Right lobe of liver (tissue), 4 donors: ENCODE measurements around the gene PFKP.

ENCODE experiments used
- POLR2A ChIP-seq: fragments of 450-650 bp; IDR thresholded peaks from one replicate; pipeline ENCODE4 v1.6.1; 2017; ENCODE audit warnings: antibody characterized with exemption, mild to moderate bottlenecking
- TF ChIP-seq, protein P1 (sequence below), 4 donors: fragments of 200-600 bp in 3 of 4; fragments of 450-650 bp in 1 of 4; IDR thresholded peaks; one replicate each; pipeline versions ENCODE4 v1.5.1 to v1.8.0; 2016 to 2022; ENCODE audit warnings: antibody characterized with exemption in 4 of 4, mild to moderate bottlenecking in 2 of 4
- donor health status: DM: no; HTN: no; CAD: no.
- donor health status: DM: no; HTN: no; CAD: no.
- donor health status: DM: no; HTN: yes; CAD: no.

DNA sequence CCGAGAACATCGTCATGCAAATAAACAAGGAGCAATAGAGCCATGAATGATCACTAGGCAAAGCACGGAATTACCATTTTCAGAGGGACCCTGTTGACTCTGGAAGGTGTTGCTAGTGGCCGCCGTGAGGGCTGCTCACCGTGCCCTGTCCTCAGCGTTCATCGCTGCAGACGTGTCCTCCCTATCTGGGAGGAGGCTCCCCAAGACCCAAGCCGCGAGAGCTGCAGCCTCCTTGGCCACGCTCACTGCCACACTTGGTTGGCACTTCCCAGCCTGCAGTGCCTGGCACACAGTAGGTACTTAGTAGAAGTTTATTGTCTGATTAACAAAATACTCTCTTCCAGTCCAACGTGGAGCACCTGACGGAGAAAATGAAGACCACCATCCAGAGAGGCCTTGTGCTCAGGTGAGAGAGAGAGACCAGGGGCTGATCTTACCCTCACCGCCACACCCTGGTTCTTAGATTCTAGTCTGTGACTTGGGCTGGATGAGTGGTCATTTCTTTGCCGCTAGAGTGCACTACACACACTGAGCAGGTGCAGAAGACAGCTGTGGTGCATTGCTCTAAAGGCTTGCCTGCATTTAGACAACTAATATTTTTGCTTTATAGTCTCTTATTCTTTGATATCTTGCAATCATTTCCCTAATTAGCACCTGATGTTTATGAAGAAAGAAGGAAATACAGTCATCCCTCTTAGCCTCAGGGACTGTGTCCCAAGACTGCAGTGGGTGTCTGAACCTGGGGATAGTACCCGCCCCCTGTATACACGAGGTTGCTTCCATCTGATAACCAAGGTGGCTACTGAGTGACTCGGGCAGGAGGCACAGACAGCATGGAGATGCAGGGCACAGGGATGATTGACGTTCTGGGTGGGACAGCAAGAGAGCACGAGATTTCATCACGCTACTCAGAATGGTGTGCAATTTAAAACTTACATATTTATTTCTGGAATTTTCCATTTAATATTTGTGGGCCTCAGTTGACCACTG is 65.0 kb downstream of the PFKP start:
- TF ChIP-seq, protein P1, sequence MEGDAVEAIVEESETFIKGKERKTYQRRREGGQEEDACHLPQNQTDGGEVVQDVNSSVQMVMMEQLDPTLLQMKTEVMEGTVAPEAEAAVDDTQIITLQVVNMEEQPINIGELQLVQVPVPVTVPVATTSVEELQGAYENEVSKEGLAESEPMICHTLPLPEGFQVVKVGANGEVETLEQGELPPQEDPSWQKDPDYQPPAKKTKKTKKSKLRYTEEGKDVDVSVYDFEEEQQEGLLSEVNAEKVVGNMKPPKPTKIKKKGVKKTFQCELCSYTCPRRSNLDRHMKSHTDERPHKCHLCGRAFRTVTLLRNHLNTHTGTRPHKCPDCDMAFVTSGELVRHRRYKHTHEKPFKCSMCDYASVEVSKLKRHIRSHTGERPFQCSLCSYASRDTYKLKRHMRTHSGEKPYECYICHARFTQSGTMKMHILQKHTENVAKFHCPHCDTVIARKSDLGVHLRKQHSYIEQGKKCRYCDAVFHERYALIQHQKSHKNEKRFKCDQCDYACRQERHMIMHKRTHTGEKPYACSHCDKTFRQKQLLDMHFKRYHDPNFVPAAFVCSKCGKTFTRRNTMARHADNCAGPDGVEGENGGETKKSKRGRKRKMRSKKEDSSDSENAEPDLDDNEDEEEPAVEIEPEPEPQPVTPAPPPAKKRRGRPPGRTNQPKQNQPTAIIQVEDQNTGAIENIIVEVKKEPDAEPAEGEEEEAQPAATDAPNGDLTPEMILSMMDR (IDR thresholded peaks at IDR 0.05), result no peak
- TF ChIP-seq POLR2A, result no peak
